Left colon (tissue), 2 donors: ENCODE measurements around the gene RRBP1. TPM values are rescaled to one million over a fixed set of nuclear protein-coding genes. Genes with fewer than 3 reads are reported as not detected.
A peak's percentile ranks its signal among the peaks of the same experiment; 100 is the strongest.

Experiments used
- ATAC-seq: fragments of 200-7000 bp; cut with Tn5 transposase; one replicate; pipeline ENCODE4 v1.9.1; 2020; ENCODE audit warnings: mild to moderate bottlenecking, moderate library complexity
- DNase-seq, 2 donors: peaks; one replicate each; pipeline ENCODE4 v3.0.0-alpha.2; 2020
- intact Hi-C, 2 donors: fragments of 100-400 bp; cut with DNase I in 1 of 2; cut with micrococcal nuclease in 1 of 2; formaldehyde crosslinking; loops; one replicate each; pipeline versions ENCODE4 v1.11.2 to v1.14.0; 2022; cut with DNase I, micrococcal nuclease
- total RNA-seq, 2 donors: library from RNA; stranded (reverse); fragmentation: NEBNext Ultra II Directional; extraction: Animal tissue kit (Norgen Biotek cat#: 25700); gene quantifications; one replicate each; pipeline ENCODE4 v1.2.1, GENCODE V29; 2021
- donor health status: DM: no; HTN: no; CAD: no.
- donor health status: DM: yes; HTN: yes; CAD: no.

Gene RRBP1
- total RNA-seq, 2 donors from 2014 or later = 357 to 460 TPM

- DNase-seq = no peak
- intact Hi-C loops = no loop called here
- ATAC-seq = no peak
Measured at GRCh38 chr20:17688965-17689364, 6.9 kb upstream of the RRBP1 start.

- DNase-seq (no peak), ATAC-seq (no peak)
- intact Hi-C loops = no loop called here
Measured at GRCh38 chr20:17687800-17688199, 5.8 kb upstream of the RRBP1 start.

GRCh38 chr20:17685168-17685567 is 3.1 kb upstream of the RRBP1 start:
- intact Hi-C loops = no loop called here
- ATAC-seq (peak; percentile 19), DNase-seq (peak; percentile 39 to 58)

- intact Hi-C loops = loop anchor here in 1 of 2 donors (5.0 kb wide), 1 partner anchor 213 kb away; no protein-coding TSS in a partner anchor
- ATAC-seq (no peak), DNase-seq (peak; percentile 44 to 63)
Measured at GRCh38 chr20:17684077-17684888, 2.2 kb upstream of the RRBP1 start.

- no peak for ATAC-seq
Measured at GRCh38 chr20:17683218-17684076, 1.4 kb upstream of the RRBP1 start.

GRCh38 chr20:17682889-17683198 is 802 bp upstream of the RRBP1 start:
- no peak for DNase-seq
- intact Hi-C loops = loop anchor here in 1 of 2 donors (5.0 kb wide), 1 partner anchor 214 kb away; no protein-coding TSS in a partner anchor
- no peak for ATAC-seq

More at GRCh38 chr20:17683218-17684076, 1.4 kb upstream of the RRBP1 start:
- intact Hi-C loops = loop anchor here in 1 of 2 donors (5.0 kb wide), 1 partner anchor 214 kb away; no protein-coding TSS in a partner anchor
- no peak for DNase-seq

GRCh38 chr20:17681726-17682102 is 328 bp downstream of the RRBP1 start:
- no peak for ATAC-seq
- no peak for DNase-seq
- intact Hi-C loops = loop anchor here in 1 of 2 donors (5.0 kb wide), 1 partner anchor 216 kb away; no protein-coding TSS in a partner anchor

GRCh38 chr20:17680836-17681725 is 961 bp downstream of the RRBP1 start:
- peak; percentile 81 to 86 for DNase-seq
- intact Hi-C loops = loop anchor here in 1 of 2 donors (5.0 kb wide), 1 partner anchor 216 kb away; no protein-coding TSS in a partner anchor
- ATAC-seq = peak; percentile 28

- ATAC-seq (peak; percentile 49), DNase-seq (peak; percentile 76 to 80)
- intact Hi-C loops = loop anchor here in 1 of 2 donors (5.0 kb wide), 1 partner anchor 217 kb away; no protein-coding TSS in a partner anchor
Measured at GRCh38 chr20:17679941-17680835, 1.9 kb downstream of the RRBP1 start.

- intact Hi-C loops = no loop called here
- DNase-seq = no peak
- ATAC-seq = no peak
Measured at GRCh38 chr20:17678886-17679285, 3.2 kb downstream of the RRBP1 start.

- intact Hi-C loops = no loop called here
- DNase-seq = no peak
- ATAC-seq = no peak
Measured at GRCh38 chr20:17678295-17678694, 3.7 kb downstream of the RRBP1 start.

GRCh38 chr20:17676942-17677341 is 5.1 kb downstream of the RRBP1 start:
- ATAC-seq = no peak
- intact Hi-C loops = no loop called here

GRCh38 chr20:17676378-17676759 is 5.7 kb downstream of the RRBP1 start:
- intact Hi-C loops = no loop called here
- no peak for ATAC-seq
- no peak for DNase-seq

More at GRCh38 chr20:17676942-17677341, 5.1 kb downstream of the RRBP1 start:
- no peak for DNase-seq

- ATAC-seq (no peak), DNase-seq (no peak)
- intact Hi-C loops = no loop called here
Measured at GRCh38 chr20:17675519-17676377, 6.3 kb downstream of the RRBP1 start.

GRCh38 chr20:17674722-17675518 is 7.1 kb downstream of the RRBP1 start:
- intact Hi-C loops = no loop called here
- no peak for DNase-seq
- ATAC-seq = no peak

GRCh38 chr20:17673084-17673483 is 9.0 kb downstream of the RRBP1 start:
- intact Hi-C loops = no loop called here
- no peak for DNase-seq
- peak; percentile 17 for ATAC-seq
